K562 (cell line): ENCODE measurements around the gene PANK2. TPM values are rescaled to one million over a fixed set of nuclear protein-coding genes. Genes with fewer than 3 reads are reported as not detected.

ENCODE experiments used
- ATAC-seq: fragments of 200-7000 bp; cut with Tn5 transposase; 3 replicates; pipeline ENCODE4 v1.9.1; 2020; ENCODE audit warnings: moderate library complexity
- BruUV-seq: library from RNA; stranded (reverse); fragments of 400-500 nt; replicated peaks from 2 replicates; lab custom pipeline; 2021; lab: Mats Ljungman, UMichigan
- CTCF ChIA-PET: fragments of 300-600 bp; formaldehyde crosslinking; extraction: SDS; loops from one replicate; lab custom pipeline; 2021; ENCODE audit warnings: low intra/inter-chr PET ratio; lab: Yijun Ruan, JAX
- POLR2A ChIA-PET: fragments of 300-600, 350-650 bp; sonication (Branson Sonifier 250); formaldehyde crosslinking; extraction: SDS; loops from one replicate; lab custom pipeline; 2021; ENCODE audit warnings: antibody characterized with exemption, inconsistent platforms; lab: Yijun Ruan, JAX
- DNase-seq, 4 experiments: peaks; one replicate each; pipeline versions ENCODE4 v3.0.0 to v3.0.0-alpha.2; 2011 to 2018; ENCODE audit warnings: low spot score in 3 of 4, mixed read lengths in 3 of 4; ENCODE audit errors: extremely low read depth in 1 of 4
- FAIRE-seq: peaks from 2 replicates; lab custom pipeline; 2011; peaks lifted over from hg19 to GRCh38; lab: Jason Lieb, UNC
- H2AFZ ChIP-seq: 2 replicates; pipeline ENCODE4 v1.6.0; 2011; ENCODE audit warnings: low read depth, low read length, control low read depth, inconsistent platforms
- H3K27ac ChIP-seq: fragments of 200-600 bp; 3 replicates; pipeline ENCODE4 v1.8.0; 2011; ENCODE audit warnings: low read depth, mild to moderate bottlenecking, control low read depth, inconsistent platforms, low read length, moderate library complexity, mixed read lengths; ENCODE audit errors: extremely low read depth
- H3K27me3 ChIP-seq, 2 experiments: fragments of 300-600 bp in 1 of 2; 2 replicates in 1 of 2; 3 replicates in 1 of 2; pipeline versions ENCODE4 v1.6.0 to v1.8.0; 2011; ENCODE audit warnings: inconsistent platforms in 2 of 2, low read length in 2 of 2, mild to moderate bottlenecking in 1 of 2, mixed read lengths in 1 of 2, moderate library complexity in 1 of 2; ENCODE audit not compliant: control insufficient read depth in 2 of 2, insufficient read depth in 2 of 2
- H3K36me3 ChIP-seq: fragments of 300-600 bp; 3 replicates; pipeline ENCODE4 v1.8.0; 2011; ENCODE audit warnings: mild to moderate bottlenecking, low read length, inconsistent platforms; ENCODE audit not compliant: control insufficient read depth, insufficient read depth
- H3K4me1 ChIP-seq, 2 experiments: fragments of 200-600 bp in 1 of 2; replicated peaks in 1 of 2; 2 replicates in 1 of 2; 3 replicates in 1 of 2; pipeline versions ENCODE4 v1.5.1 to v1.8.0; 2011; ENCODE audit warnings: inconsistent platforms in 2 of 2, low read length in 2 of 2, mild to moderate bottlenecking in 1 of 2, mixed read lengths in 1 of 2, moderate library complexity in 1 of 2; ENCODE audit not compliant: control insufficient read depth in 2 of 2, insufficient read depth in 2 of 2
- H3K4me2 ChIP-seq: 2 replicates; pipeline ENCODE4 v1.6.1; 2011; ENCODE audit warnings: low read length, control low read depth, inconsistent platforms, mixed read lengths; ENCODE audit not compliant: insufficient read depth
- H3K4me3 ChIP-seq: fragments of 200-600 bp; sonication (generic), shearing (Covaris generic); 2 replicates; pipeline ENCODE4 v1.5.1; 2016; ENCODE audit warnings: control low read depth, inconsistent platforms
- H3K79me2 ChIP-seq: fragments of 200-600 bp; 3 replicates; pipeline ENCODE4 v1.8.0; 2011; ENCODE audit warnings: low read length, inconsistent platforms; ENCODE audit not compliant: control insufficient read depth, insufficient read depth
- H3K9ac ChIP-seq, 2 experiments: 2 replicates each; pipeline versions ENCODE4 v1.6.0 to v1.6.1; 2011; ENCODE audit warnings: low read depth in 2 of 2, low read length in 2 of 2, control low read depth in 1 of 2, inconsistent platforms in 1 of 2, mild to moderate bottlenecking in 1 of 2, mixed read lengths in 1 of 2; ENCODE audit not compliant: insufficient read depth in 1 of 2
- H3K9me1 ChIP-seq: one replicate; pipeline ENCODE4 v1.6.0; 2011; ENCODE audit warnings: inconsistent platforms, mild to moderate bottlenecking, low read length, moderate library complexity; ENCODE audit not compliant: control insufficient read depth, insufficient read depth
- H3K9me3 ChIP-seq: replicated peaks from 2 replicates; pipeline ENCODE4 v1.5.1; 2011; ENCODE audit warnings: low read depth, low read length, inconsistent platforms; ENCODE audit not compliant: control insufficient read depth, insufficient read depth
- H4K20me1 ChIP-seq: replicated peaks from 2 replicates; pipeline ENCODE4 v1.6.1; 2011; ENCODE audit warnings: low read length, inconsistent platforms, mixed read lengths; ENCODE audit not compliant: control insufficient read depth, insufficient read depth
- CSDE1 ChIP-seq, 2 experiments: fragments of 450-650 bp; IDR thresholded peaks; 2 replicates each; pipeline ENCODE4 v1.6.1; 2016; ENCODE audit warnings: mild to moderate bottlenecking in 1 of 2
- CXXC5 ChIP-seq: fragments of 250-450 bp; sonication (Bioruptor Pico); IDR thresholded peaks from 2 replicates; pipeline ENCODE4 v1.8.0; 2022; ENCODE audit warnings: inconsistent platforms, mild to moderate bottlenecking, moderate library complexity
- FOXJ3 ChIP-seq: sonication (generic); formaldehyde crosslinking; IDR thresholded peaks from 2 replicates; pipeline ENCODE4 v1.4.0; 2020; ENCODE audit warnings: mild to moderate bottlenecking, missing genetic modification reagents
- GTF2F1 ChIP-seq: IDR thresholded peaks from 2 replicates; pipeline ENCODE4 v1.6.1; 2011; ENCODE audit warnings: low read depth, low read length, improper control_type of control experiment
- PTBP1 ChIP-seq: fragments of 200-400 bp; formaldehyde crosslinking; IDR thresholded peaks from 2 replicates; pipeline ENCODE4 v1.6.1; 2017; ENCODE audit warnings: low read depth, low read length
- ZNF668 ChIP-seq: fragments of 250-450 bp; sonication (Bioruptor Pico); IDR thresholded peaks from 2 replicates; pipeline ENCODE4 v1.8.0; 2022; ENCODE audit warnings: mild to moderate bottlenecking, inconsistent platforms
- WGBS: fragments of 100-300 bp; shearing (Covaris generic); methylation state at CpG from one replicate; pipeline ENCODE4 v1.1.6; 2016; ENCODE audit warnings: low coverage, mixed read lengths; ENCODE audit not compliant: insufficient coverage; ENCODE audit errors: missing lambda C conversion rate; 5-methylcytosine and 5-hydroxymethylcytosine counted together
- in situ Hi-C: fragments of 300-500 bp; cut with MboI; formaldehyde crosslinking; loops from 4 replicates; pipeline ENCODE4 v1.15.0; 2018; ENCODE audit warnings: inconsistent platforms, mixed read lengths
- intact Hi-C: fragments of 100-400 bp; cut with micrococcal nuclease; formaldehyde crosslinking; loops from 2 replicates; pipeline ENCODE4 v1.14.2; 2022
- polyA plus RNA-seq, 8 experiments: library from polyadenylated mRNA; depleted of rRNA in 4 of 8; stranded (reverse) in 5 of 8; unstranded in 3 of 8; fragments of >200 nt; fragmentation: Nextera tagmentation in 2 of 8; fragmentation: Illumina TruSeq in 1 of 8; extraction: Ambion mirVana in 2 of 8; extraction: Trizol in 1 of 8; gene quantifications; 2 replicates each; pipeline versions ENCODE4 v1.2.1 to v1.2.3, GENCODE V29; 2011 to 2014; ENCODE audit warnings: inconsistent platforms in 1 of 8, missing spikeins in 1 of 8
- total RNA-seq, 7 experiments: library from RNA; depleted of rRNA in 6 of 7; stranded (reverse); fragments of >200 nt in 6 of 7; fragmentation: Illumina TruSeq in 2 of 7; extraction: Trizol in 2 of 7; gene quantifications; 2 replicates each; pipeline versions ENCODE4 v1.2.1 to v1.2.3, GENCODE V29; 2011 to 2021; ENCODE audit warnings: low replicate concordance in 1 of 7
- TF ChIP-seq, protein P1 (sequence below), 2 experiments: fragments of 250-450 bp in 1 of 2; fragments of 450-650 bp in 1 of 2; sonication (Bioruptor Pico) in 1 of 2; IDR thresholded peaks; 2 replicates each; pipeline versions ENCODE4 v1.6.1 to v1.8.0; 2016 to 2021; ENCODE audit warnings: mild to moderate bottlenecking in 2 of 2, moderate library complexity in 2 of 2, missing compliant biosample characterization in 1 of 2, missing genetic modification characterization in 1 of 2
- TF ChIP-seq, protein P2 (sequence below): fragments of 450-650 bp; IDR thresholded peaks from 2 replicates; pipeline ENCODE4 v1.6.1; 2017; ENCODE audit warnings: antibody characterized with exemption, mild to moderate bottlenecking

The PANK2 gene
- total and polyA plus RNA-seq, 9 of the 15 experiments (the other 6 are each of a cell fraction or from before 2014, with no cell fraction given): 14.9 to 43.5 (median 31.4) TPM

DNA sequence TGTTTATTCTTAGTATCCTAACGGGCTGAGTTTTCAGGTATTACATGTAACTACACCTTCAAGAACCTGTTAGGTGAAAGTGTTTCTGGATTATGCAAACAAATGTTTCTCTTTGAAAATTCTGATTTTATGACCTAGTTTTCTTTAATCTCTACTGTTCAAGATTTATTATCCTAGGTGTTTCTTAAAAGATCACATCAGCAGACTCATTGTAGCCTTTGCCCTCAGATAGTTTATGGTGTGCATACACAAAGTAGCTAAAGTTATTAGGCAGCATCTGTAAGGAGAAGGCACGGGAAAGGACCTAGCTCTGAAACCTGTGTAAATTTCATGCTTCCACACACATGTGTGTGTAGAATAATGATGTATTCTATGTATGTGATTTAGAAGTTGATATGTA lies 21.7 kb downstream of the PANK2 start:
- POLR2A ChIA-PET: interaction anchor here (1.0 to 1.6 kb wide), 3 partner anchors 14 to 19 kb away, joined by 4 to 5 read pairs (median 4); no protein-coding TSS in a partner anchor
- Histone ChIP-seq H3K4me1 (peaks cover 24 to 25% of the 10 kb centered on the region in 2 experiments; a peak in 4 of 5 replicates), H3K4me2 (peak overlapping the region; percentile 19; the same call in 1 of the 2 replicates), H3K4me3 (no peak overlapping the region), H4K20me1 (peaks cover 17% of the 10 kb centered on the region), H2AFZ (no peak overlapping the region), H3K9me3 (no peaks in the 10 kb centered on the region), H3K36me3 (peaks cover 79% of the 10 kb centered on the region), H3K9ac (no peak overlapping the region), H3K27ac (no peak overlapping the region), H3K27me3 (no peaks in the 10 kb centered on the region), H3K79me2 (peaks cover 87% of the 10 kb centered on the region), H3K9me1 (no peaks in the 10 kb centered on the region)
- CTCF ChIA-PET: interaction anchor here (0.6 kb wide), 1 partner anchor 370 kb away, joined by 5 read pairs; no protein-coding TSS in a partner anchor
- ATAC-seq: no peak
- FAIRE-seq: no peak
- intact Hi-C loops: no loop called here
- DNase-seq: no peak
- WGBS: 81% methylated on average over 2 of the region's 2 CpGs
- BruUV-seq: no TSS peak
- in situ Hi-C loops: no loop called here
- no peak for TF ChIP-seq CXXC5
- TF ChIP-seq CSDE1 (IDR thresholded peaks at IDR 0.05): no peak
- TF ChIP-seq, protein P1, sequence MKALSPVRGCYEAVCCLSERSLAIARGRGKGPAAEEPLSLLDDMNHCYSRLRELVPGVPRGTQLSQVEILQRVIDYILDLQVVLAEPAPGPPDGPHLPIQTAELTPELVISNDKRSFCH (CRISPR knock-in tag; IDR thresholded peaks at IDR 0.05): no peak
- TF ChIP-seq, protein P1 (tag; IDR thresholded peaks at IDR 0.05): no peak
- no peak for TF ChIP-seq PTBP1
- TF ChIP-seq, protein P2, sequence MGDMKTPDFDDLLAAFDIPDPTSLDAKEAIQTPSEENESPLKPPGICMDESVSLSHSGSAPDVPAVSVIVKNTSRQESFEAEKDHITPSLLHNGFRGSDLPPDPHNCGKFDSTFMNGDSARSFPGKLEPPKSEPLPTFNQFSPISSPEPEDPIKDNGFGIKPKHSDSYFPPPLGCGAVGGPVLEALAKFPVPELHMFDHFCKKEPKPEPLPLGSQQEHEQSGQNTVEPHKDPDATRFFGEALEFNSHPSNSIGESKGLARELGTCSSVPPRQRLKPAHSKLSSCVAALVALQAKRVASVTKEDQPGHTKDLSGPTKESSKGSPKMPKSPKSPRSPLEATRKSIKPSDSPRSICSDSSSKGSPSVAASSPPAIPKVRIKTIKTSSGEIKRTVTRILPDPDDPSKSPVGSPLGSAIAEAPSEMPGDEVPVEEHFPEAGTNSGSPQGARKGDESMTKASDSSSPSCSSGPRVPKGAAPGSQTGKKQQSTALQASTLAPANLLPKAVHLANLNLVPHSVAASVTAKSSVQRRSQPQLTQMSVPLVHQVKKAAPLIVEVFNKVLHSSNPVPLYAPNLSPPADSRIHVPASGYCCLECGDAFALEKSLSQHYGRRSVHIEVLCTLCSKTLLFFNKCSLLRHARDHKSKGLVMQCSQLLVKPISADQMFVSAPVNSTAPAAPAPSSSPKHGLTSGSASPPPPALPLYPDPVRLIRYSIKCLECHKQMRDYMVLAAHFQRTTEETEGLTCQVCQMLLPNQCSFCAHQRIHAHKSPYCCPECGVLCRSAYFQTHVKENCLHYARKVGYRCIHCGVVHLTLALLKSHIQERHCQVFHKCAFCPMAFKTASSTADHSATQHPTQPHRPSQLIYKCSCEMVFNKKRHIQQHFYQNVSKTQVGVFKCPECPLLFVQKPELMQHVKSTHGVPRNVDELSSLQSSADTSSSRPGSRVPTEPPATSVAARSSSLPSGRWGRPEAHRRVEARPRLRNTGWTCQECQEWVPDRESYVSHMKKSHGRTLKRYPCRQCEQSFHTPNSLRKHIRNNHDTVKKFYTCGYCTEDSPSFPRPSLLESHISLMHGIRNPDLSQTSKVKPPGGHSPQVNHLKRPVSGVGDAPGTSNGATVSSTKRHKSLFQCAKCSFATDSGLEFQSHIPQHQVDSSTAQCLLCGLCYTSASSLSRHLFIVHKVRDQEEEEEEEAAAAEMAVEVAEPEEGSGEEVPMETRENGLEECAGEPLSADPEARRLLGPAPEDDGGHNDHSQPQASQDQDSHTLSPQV: no peak
- TF ChIP-seq FOXJ3 (CRISPR knock-in tag): no peak
- no peak for TF ChIP-seq GTF2F1
- TF ChIP-seq ZNF668: no peak
